GM23338 (cell line): ENCODE results near the gene WWOX. TPM values are rescaled to one million over a fixed set of nuclear protein-coding genes. Genes with fewer than 3 reads are reported as not detected.

Experiments
- ATAC-seq: fragments of 200-7000 bp; cut with Tn5 transposase; 3 replicates; pipeline ENCODE4 v1.9.1; 2020
- DNase-seq: peaks from one replicate; pipeline ENCODE4 v3.0.0-alpha.2; 2015; ENCODE audit warnings: low spot score
- H2AFZ ChIP-seq: fragments of 200-600 bp; sonication (generic); 2 replicates; pipeline ENCODE4 v1.8.0; 2016; ENCODE audit warnings: antibody characterized with exemption, mild to moderate bottlenecking, moderate library complexity
- H3F3A ChIP-seq: fragments of 200-600 bp; sonication (generic); replicated peaks from 2 replicates; pipeline ENCODE4 v1.8.0; 2017; ENCODE audit warnings: antibody characterized with exemption, mixed run types, low read depth
- H3K27ac ChIP-seq: fragments of 200-600 bp; sonication (generic); 2 replicates; pipeline ENCODE4 v1.6.1; 2016; ENCODE audit warnings: low read depth
- H3K27me3 ChIP-seq: fragments of 200-600 bp; sonication (generic); 2 replicates; pipeline ENCODE4 v1.8.0; 2016; ENCODE audit warnings: mild to moderate bottlenecking, mixed run types, moderate library complexity; ENCODE audit not compliant: insufficient read depth
- H3K36me3 ChIP-seq: fragments of 200-600 bp; sonication (generic); 2 replicates; pipeline ENCODE4 v1.8.0; 2016; ENCODE audit warnings: mild to moderate bottlenecking; ENCODE audit not compliant: insufficient read depth
- H3K4me1 ChIP-seq: fragments of 200-600 bp; sonication (generic); 2 replicates; pipeline ENCODE4 v1.8.0; 2016; ENCODE audit warnings: mild to moderate bottlenecking, moderate library complexity; ENCODE audit not compliant: insufficient read depth
- H3K4me2 ChIP-seq: fragments of 200-600 bp; sonication (generic); 2 replicates; pipeline ENCODE4 v1.7.1; 2017; ENCODE audit warnings: mixed run types
- H3K4me3 ChIP-seq: fragments of 200-600 bp; sonication (generic); 2 replicates; pipeline ENCODE4 v1.6.1; 2016; ENCODE audit warnings: mixed run types
- H3K79me2 ChIP-seq: fragments of 200-600 bp; sonication (generic); replicated peaks from 2 replicates; pipeline ENCODE4 v1.8.0; 2017; ENCODE audit warnings: mild to moderate bottlenecking; ENCODE audit not compliant: insufficient read depth
- H3K9me2 ChIP-seq: fragments of 200-600 bp; sonication (generic); 2 replicates; pipeline ENCODE4 v1.8.0; 2017; ENCODE audit not compliant: insufficient read depth
- H4K20me1 ChIP-seq: fragments of 200-600 bp; sonication (generic); replicated peaks from 2 replicates; pipeline ENCODE4 v1.8.0; 2017; ENCODE audit warnings: mild to moderate bottlenecking; ENCODE audit not compliant: insufficient read depth
- H3K27ac Mint-ChIP-seq: 2 replicates; pipeline ENCODE4 v1.8.0; 2020; ENCODE audit warnings: inconsistent platforms, mild to moderate bottlenecking, moderate library complexity, mixed read lengths
- H3K27me3 Mint-ChIP-seq: 3 replicates; pipeline ENCODE4 v1.8.0; 2022; ENCODE audit warnings: low read depth, mild to moderate bottlenecking, moderate library complexity, mixed read lengths, inconsistent platforms; ENCODE audit not compliant: insufficient read depth, poor library complexity
- H3K36me3 Mint-ChIP-seq: 3 replicates; pipeline ENCODE4 v1.8.0; 2021; ENCODE audit warnings: low read depth, mild to moderate bottlenecking, inconsistent platforms, moderate library complexity, mixed read lengths
- H3K4me1 Mint-ChIP-seq: 3 replicates; pipeline ENCODE4 v1.8.0; 2020; ENCODE audit warnings: mild to moderate bottlenecking, inconsistent platforms, mixed read lengths
- H3K4me3 Mint-ChIP-seq: 3 replicates; pipeline ENCODE4 v1.8.0; 2021; ENCODE audit warnings: moderate library complexity, mild to moderate bottlenecking, inconsistent platforms, mixed read lengths
- H3K9me3 Mint-ChIP-seq: 3 replicates; pipeline ENCODE4 v1.8.0; 2020; ENCODE audit warnings: moderate library complexity, mild to moderate bottlenecking, inconsistent platforms, mixed read lengths
- CREB1 ChIP-seq: fragments of 250-450 bp; sonication (Bioruptor Pico); IDR thresholded peaks from 2 replicates; pipeline ENCODE4 v1.5.0; 2020; ENCODE audit warnings: low read depth, mild to moderate bottlenecking, moderate library complexity
- JUNB ChIP-seq: IDR thresholded peaks from one replicate; pipeline ENCODE4 v1.6.1; 2016; ENCODE audit warnings: antibody characterized with exemption; ENCODE audit not compliant: unreplicated experiment
- NANOG ChIP-seq: IDR thresholded peaks from 2 replicates; pipeline ENCODE4 v1.6.1; 2016; ENCODE audit warnings: antibody characterized with exemption, borderline replicate concordance
- POLR2AphosphoS5 ChIP-seq: IDR thresholded peaks from 2 replicates; pipeline ENCODE4 v1.6.1; 2016; ENCODE audit warnings: antibody characterized with exemption, low read depth
- STAT1 ChIP-seq: IDR thresholded peaks from one replicate; pipeline ENCODE4 v1.6.1; 2016; ENCODE audit warnings: antibody characterized with exemption; ENCODE audit not compliant: unreplicated experiment
- ZNF114 ChIP-seq: fragments of 250-450 bp; sonication (Bioruptor Pico); IDR thresholded peaks from 2 replicates; pipeline ENCODE4 v1.5.0; 2020; ENCODE audit warnings: mild to moderate bottlenecking, moderate library complexity
- polyA plus RNA-seq: library from polyadenylated mRNA; unstranded; fragments of >200 nt; fragmentation: Nextera tagmentation; extraction: Ambion mirVana; gene quantifications from 2 replicates; pipeline ENCODE4 v1.2.1, GENCODE V29; 2016
- total RNA-seq: library from RNA; depleted of rRNA; stranded (reverse); fragments of >200 nt; shearing (Covaris generic); gene quantifications from 2 replicates; pipeline ENCODE4 v1.2.3, GENCODE V29; 2014
- TF ChIP-seq, protein P1 (sequence below), 2 experiments: fragments of 200-600 bp in 1 of 2; sonication (generic) in 1 of 2; conservative IDR thresholded peaks; 2 replicates each; pipeline versions ENCODE4 v1.5.1 to v1.6.1; 2016 to 2017; ENCODE audit warnings: antibody characterized with exemption in 2 of 2, low read depth in 2 of 2, mild to moderate bottlenecking in 2 of 2, moderate library complexity in 1 of 2
- TF ChIP-seq, protein P2 (sequence below): IDR thresholded peaks from one replicate; pipeline ENCODE4 v1.6.1; 2018; ENCODE audit warnings: antibody characterized with exemption; ENCODE audit not compliant: unreplicated experiment
- TF ChIP-seq, protein P3 (sequence below): fragments of 250-450 bp; sonication (Bioruptor Pico); IDR thresholded peaks from 2 replicates; pipeline ENCODE4 v1.5.0; 2020; ENCODE audit warnings: mild to moderate bottlenecking, moderate library complexity
- TF ChIP-seq, protein P4 (sequence below): IDR thresholded peaks from 2 replicates; pipeline ENCODE4 v1.6.1; 2016; ENCODE audit warnings: antibody characterized with exemption

WWOX gene
- total and polyA plus RNA-seq, 2 experiments from 2014 or later = 10.0 to 19.3 TPM

DNA sequence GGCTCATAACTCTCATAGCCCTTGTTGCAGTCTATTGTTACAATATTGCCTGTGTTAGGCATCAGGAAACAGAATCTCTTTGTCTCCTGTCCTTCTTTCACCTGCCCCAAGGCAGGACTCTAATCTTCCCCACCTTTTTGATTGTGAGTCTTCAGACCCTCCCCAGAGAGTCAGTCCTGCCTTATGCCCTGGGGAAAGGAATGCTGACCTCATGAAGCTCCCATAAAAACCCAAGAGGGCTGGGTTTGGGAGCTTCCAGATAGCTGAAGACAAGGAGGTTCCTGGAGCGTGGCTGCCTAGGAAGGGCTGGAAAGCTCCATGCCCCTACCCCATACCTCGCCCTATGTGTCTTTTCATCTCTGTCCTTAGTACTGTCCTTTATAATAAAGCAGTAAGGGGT lies 688.8 kb downstream of the WWOX start (continued):
- TF ChIP-seq, protein P1, sequence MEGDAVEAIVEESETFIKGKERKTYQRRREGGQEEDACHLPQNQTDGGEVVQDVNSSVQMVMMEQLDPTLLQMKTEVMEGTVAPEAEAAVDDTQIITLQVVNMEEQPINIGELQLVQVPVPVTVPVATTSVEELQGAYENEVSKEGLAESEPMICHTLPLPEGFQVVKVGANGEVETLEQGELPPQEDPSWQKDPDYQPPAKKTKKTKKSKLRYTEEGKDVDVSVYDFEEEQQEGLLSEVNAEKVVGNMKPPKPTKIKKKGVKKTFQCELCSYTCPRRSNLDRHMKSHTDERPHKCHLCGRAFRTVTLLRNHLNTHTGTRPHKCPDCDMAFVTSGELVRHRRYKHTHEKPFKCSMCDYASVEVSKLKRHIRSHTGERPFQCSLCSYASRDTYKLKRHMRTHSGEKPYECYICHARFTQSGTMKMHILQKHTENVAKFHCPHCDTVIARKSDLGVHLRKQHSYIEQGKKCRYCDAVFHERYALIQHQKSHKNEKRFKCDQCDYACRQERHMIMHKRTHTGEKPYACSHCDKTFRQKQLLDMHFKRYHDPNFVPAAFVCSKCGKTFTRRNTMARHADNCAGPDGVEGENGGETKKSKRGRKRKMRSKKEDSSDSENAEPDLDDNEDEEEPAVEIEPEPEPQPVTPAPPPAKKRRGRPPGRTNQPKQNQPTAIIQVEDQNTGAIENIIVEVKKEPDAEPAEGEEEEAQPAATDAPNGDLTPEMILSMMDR (conservative IDR thresholded peaks at IDR 0.05; ENCODE audit: low read depth in 2 of 2) = no peak
- TF ChIP-seq CREB1 (CRISPR knock-in tag) (no peak), STAT1 (no peak), JUNB (no peak), ZNF114 (CRISPR knock-in tag) (no peak), NANOG (no peak), POLR2AphosphoS5 (no peak)
- TF ChIP-seq, protein P2, sequence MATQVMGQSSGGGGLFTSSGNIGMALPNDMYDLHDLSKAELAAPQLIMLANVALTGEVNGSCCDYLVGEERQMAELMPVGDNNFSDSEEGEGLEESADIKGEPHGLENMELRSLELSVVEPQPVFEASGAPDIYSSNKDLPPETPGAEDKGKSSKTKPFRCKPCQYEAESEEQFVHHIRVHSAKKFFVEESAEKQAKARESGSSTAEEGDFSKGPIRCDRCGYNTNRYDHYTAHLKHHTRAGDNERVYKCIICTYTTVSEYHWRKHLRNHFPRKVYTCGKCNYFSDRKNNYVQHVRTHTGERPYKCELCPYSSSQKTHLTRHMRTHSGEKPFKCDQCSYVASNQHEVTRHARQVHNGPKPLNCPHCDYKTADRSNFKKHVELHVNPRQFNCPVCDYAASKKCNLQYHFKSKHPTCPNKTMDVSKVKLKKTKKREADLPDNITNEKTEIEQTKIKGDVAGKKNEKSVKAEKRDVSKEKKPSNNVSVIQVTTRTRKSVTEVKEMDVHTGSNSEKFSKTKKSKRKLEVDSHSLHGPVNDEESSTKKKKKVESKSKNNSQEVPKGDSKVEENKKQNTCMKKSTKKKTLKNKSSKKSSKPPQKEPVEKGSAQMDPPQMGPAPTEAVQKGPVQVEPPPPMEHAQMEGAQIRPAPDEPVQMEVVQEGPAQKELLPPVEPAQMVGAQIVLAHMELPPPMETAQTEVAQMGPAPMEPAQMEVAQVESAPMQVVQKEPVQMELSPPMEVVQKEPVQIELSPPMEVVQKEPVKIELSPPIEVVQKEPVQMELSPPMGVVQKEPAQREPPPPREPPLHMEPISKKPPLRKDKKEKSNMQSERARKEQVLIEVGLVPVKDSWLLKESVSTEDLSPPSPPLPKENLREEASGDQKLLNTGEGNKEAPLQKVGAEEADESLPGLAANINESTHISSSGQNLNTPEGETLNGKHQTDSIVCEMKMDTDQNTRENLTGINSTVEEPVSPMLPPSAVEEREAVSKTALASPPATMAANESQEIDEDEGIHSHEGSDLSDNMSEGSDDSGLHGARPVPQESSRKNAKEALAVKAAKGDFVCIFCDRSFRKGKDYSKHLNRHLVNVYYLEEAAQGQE = no peak

DNA sequence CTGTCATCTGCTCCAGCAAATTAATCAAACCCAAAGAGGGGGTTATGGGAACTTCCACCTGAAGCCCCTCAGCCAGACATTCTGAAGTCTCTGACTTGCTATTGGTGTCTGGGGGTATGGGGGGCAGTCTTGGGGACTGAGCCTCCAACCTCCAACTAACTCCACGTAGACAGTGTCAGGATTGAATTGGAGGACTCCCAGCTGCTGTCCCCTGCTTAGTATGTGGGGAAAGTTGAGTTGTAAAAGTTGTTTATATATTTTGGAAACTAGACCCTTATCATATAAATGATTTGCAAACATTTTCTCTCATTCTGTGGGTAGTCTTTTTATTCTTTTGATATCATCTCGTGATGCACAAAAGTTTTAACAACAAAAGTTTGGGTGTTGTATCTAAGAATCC lies 689.2 kb downstream of the WWOX start:
- H2AFZ ChIP-seq = no peak overlapping the region
- no peaks in the 10 kb centered on the region for H3K4me1 ChIP-seq
- H3K4me3 ChIP-seq = no peak overlapping the region
- H3K4me2 ChIP-seq = no peak overlapping the region
- H3K36me3 ChIP-seq = no peaks in the 10 kb centered on the region
- H3K9me2 ChIP-seq = 0 out of 2 replicates have a peak, but pooled peaks cover under 1% of the 10 kb centered on the region
- H3K79me2 ChIP-seq = no peaks in the 10 kb centered on the region
- H4K20me1 ChIP-seq = no peaks in the 10 kb centered on the region
- H3K9me3 Mint-ChIP-seq = no peaks in the 10 kb centered on the region; the same call in 2 of the 3 replicates
- DNase-seq (no peak), ATAC-seq (no peak)
- no peaks in the 10 kb centered on the region for H3K4me1 Mint-ChIP-seq
- no peak overlapping the region for H3K27ac Mint-ChIP-seq
- no peaks in the 10 kb centered on the region for H3K27me3 ChIP-seq
- no peaks in the 10 kb centered on the region for H3K36me3 Mint-ChIP-seq
- H3K27me3 Mint-ChIP-seq = no peaks in the 10 kb centered on the region
- no peak overlapping the region for H3K4me3 Mint-ChIP-seq
- no peaks in the 10 kb centered on the region for H3F3A ChIP-seq
- H3K27ac ChIP-seq = no peak overlapping the region
- TF ChIP-seq, protein P3, sequence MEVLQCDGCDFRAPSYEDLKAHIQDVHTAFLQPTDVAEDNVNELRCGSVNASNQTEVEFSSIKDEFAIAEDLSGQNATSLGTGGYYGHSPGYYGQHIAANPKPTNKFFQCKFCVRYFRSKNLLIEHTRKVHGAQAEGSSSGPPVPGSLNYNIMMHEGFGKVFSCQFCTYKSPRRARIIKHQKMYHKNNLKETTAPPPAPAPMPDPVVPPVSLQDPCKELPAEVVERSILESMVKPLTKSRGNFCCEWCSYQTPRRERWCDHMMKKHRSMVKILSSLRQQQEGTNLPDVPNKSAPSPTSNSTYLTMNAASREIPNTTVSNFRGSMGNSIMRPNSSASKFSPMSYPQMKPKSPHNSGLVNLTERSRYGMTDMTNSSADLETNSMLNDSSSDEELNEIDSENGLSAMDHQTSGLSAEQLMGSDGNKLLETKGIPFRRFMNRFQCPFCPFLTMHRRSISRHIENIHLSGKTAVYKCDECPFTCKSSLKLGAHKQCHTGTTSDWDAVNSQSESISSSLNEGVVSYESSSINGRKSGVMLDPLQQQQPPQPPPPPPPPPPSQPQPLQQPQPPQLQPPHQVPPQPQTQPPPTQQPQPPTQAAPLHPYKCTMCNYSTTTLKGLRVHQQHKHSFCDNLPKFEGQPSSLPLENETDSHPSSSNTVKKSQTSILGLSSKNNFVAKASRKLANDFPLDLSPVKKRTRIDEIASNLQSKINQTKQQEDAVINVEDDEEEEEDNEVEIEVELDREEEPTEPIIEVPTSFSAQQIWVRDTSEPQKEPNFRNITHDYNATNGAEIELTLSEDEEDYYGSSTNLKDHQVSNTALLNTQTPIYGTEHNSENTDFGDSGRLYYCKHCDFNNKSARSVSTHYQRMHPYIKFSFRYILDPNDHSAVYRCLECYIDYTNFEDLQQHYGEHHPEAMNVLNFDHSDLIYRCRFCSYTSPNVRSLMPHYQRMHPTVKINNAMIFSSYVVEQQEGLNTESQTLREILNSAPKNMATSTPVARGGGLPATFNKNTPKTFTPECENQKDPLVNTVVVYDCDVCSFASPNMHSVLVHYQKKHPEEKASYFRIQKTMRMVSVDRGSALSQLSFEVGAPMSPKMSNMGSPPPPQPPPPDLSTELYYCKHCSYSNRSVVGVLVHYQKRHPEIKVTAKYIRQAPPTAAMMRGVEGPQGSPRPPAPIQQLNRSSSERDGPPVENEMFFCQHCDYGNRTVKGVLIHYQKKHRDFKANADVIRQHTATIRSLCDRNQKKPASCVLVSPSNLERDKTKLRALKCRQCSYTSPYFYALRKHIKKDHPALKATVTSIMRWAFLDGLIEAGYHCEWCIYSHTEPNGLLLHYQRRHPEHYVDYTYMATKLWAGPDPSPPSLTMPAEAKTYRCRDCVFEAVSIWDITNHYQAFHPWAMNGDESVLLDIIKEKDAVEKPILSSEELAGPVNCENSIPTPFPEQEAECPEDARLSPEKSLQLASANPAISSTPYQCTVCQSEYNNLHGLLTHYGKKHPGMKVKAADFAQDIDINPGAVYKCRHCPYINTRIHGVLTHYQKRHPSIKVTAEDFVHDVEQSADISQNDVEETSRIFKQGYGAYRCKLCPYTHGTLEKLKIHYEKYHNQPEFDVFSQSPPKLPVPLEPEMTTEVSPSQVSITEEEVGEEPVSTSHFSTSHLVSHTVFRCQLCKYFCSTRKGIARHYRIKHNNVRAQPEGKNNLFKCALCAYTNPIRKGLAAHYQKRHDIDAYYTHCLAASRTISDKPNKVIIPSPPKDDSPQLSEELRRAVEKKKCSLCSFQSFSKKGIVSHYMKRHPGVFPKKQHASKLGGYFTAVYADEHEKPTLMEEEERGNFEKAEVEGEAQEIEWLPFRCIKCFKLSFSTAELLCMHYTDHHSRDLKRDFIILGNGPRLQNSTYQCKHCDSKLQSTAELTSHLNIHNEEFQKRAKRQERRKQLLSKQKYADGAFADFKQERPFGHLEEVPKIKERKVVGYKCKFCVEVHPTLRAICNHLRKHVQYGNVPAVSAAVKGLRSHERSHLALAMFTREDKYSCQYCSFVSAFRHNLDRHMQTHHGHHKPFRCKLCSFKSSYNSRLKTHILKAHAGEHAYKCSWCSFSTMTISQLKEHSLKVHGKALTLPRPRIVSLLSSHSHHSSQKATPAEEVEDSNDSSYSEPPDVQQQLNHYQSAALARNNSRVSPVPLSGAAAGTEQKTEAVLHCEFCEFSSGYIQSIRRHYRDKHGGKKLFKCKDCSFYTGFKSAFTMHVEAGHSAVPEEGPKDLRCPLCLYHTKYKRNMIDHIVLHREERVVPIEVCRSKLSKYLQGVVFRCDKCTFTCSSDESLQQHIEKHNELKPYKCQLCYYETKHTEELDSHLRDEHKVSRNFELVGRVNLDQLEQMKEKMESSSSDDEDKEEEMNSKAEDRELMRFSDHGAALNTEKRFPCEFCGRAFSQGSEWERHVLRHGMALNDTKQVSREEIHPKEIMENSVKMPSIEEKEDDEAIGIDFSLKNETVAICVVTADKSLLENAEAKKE (CRISPR knock-in tag) = no peak
- TF ChIP-seq, protein P4, sequence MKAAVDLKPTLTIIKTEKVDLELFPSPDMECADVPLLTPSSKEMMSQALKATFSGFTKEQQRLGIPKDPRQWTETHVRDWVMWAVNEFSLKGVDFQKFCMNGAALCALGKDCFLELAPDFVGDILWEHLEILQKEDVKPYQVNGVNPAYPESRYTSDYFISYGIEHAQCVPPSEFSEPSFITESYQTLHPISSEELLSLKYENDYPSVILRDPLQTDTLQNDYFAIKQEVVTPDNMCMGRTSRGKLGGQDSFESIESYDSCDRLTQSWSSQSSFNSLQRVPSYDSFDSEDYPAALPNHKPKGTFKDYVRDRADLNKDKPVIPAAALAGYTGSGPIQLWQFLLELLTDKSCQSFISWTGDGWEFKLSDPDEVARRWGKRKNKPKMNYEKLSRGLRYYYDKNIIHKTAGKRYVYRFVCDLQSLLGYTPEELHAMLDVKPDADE = no peak
- TF ChIP-seq, protein P2 = no peak
